SU-DHL-6 (cell line): ENCODE measurements around the gene SOX5.

Experiments used
- H2AFZ ChIP-seq: fragments of 200-600 bp; sonication (generic); 2 replicates; pipeline ENCODE4 v1.6.1; 2014; ENCODE audit warnings: low read depth, mild to moderate bottlenecking, moderate library complexity, mixed read lengths, antibody characterized with exemption, low read length; ENCODE audit not compliant: severe bottlenecking
- H3F3A ChIP-seq: fragments of 200-600 bp; shearing (Covaris generic); 2 replicates; pipeline ENCODE4 v1.6.0; 2016; ENCODE audit warnings: antibody characterized with exemption, mild to moderate bottlenecking; ENCODE audit not compliant: insufficient read depth
- H3K27ac ChIP-seq: fragments of 200-600 bp; sonication (generic); 2 replicates; pipeline ENCODE4 v1.5.1; 2016; ENCODE audit warnings: low read depth, mild to moderate bottlenecking, low read length, moderate library complexity, mixed read lengths
- H3K27me3 ChIP-seq: fragments of 200-600 bp; sonication (generic), shearing (Covaris generic); 2 replicates; pipeline ENCODE4 v1.6.0; 2014; ENCODE audit warnings: mild to moderate bottlenecking, low read length
- H3K36me3 ChIP-seq: fragments of 200-600 bp; sonication (generic); 2 replicates; pipeline ENCODE4 v1.6.1; 2014; ENCODE audit warnings: mild to moderate bottlenecking, low read length, mixed read lengths
- H3K4me2 ChIP-seq: fragments of 300-600, 200-600 bp; shearing (Covaris generic), sonication (generic); 2 replicates; pipeline ENCODE4 v1.6.0; 2014; ENCODE audit warnings: low read length, low read depth, mild to moderate bottlenecking; ENCODE audit not compliant: poor library complexity, severe bottlenecking
- H3K4me3 ChIP-seq: fragments of 200-600 bp; sonication (generic); 2 replicates; pipeline ENCODE4 v1.5.1; 2014; ENCODE audit warnings: antibody characterized with exemption, low read length, mild to moderate bottlenecking, mixed read lengths; ENCODE audit not compliant: insufficient read depth, poor library complexity, severe bottlenecking
- H3K79me2 ChIP-seq: fragments of 200-600 bp; sonication (generic); 2 replicates; pipeline ENCODE4 v1.6.1; 2014; ENCODE audit warnings: mild to moderate bottlenecking, low read length, moderate library complexity; ENCODE audit not compliant: insufficient read depth
- H3K9ac ChIP-seq: fragments of 200-600 bp; sonication (generic); 2 replicates; pipeline ENCODE4 v1.7.0; 2014; ENCODE audit warnings: mild to moderate bottlenecking, low read length
- H3K9me2 ChIP-seq: fragments of 200-600 bp; sonication (generic); replicated peaks from 2 replicates; pipeline ENCODE4 v1.6.1; 2014; ENCODE audit warnings: low read length; ENCODE audit not compliant: insufficient read depth
- H3K9me3 ChIP-seq: fragments of 200-600 bp; sonication (generic); 2 replicates; pipeline ENCODE4 v1.6.1; 2014; ENCODE audit warnings: low read length, mixed read lengths; ENCODE audit not compliant: insufficient read depth
- H4K20me1 ChIP-seq: fragments of 200-600 bp; sonication (generic); 2 replicates; pipeline ENCODE4 v1.6.1; 2014; ENCODE audit warnings: low read depth, mild to moderate bottlenecking, antibody characterized with exemption, low read length, moderate library complexity, mixed read lengths
- EZH2phosphoT487 ChIP-seq: fragments of 200-600 bp; sonication (generic), shearing (Covaris generic); conservative IDR thresholded peaks from 2 replicates; pipeline ENCODE4 v1.6.1; 2018; ENCODE audit warnings: mild to moderate bottlenecking, antibody characterized with exemption, low read length, moderate library complexity, mixed read lengths
- TF ChIP-seq, protein P1 (sequence below): fragments of 200-600 bp; sonication (generic); IDR thresholded peaks from one replicate; pipeline ENCODE4 v1.5.1; 2017; ENCODE audit warnings: antibody characterized with exemption, mild to moderate bottlenecking, low read length, moderate library complexity; ENCODE audit not compliant: insufficient read depth, poor library complexity, severe bottlenecking

The SOX5 gene

DNA sequence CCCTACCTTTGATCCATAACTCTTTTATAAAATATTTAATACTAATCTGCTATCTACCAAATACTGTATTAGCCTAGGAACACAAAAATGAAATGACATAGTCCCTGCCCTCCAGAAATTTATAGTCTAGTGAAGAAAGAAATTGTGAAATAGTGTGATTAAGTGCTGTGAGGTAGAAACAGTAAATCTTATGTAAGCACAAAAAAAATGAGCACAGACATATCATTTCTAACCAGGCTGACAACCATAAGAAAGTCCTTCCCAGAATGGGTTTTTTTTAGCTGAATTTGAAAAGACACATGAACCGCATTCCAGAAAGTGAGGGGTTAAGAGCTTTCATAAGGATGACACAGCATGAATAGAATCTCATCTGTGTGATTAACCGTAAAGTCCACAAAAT, 145.9 kb downstream of the SOX5 start:
- no peaks in the 10 kb centered on the region for H3K9me3 ChIP-seq
- no peak overlapping the region for H3K9ac ChIP-seq
- no peak overlapping the region for H3K4me2 ChIP-seq
- no peaks in the 10 kb centered on the region for H3K27me3 ChIP-seq
- no peak overlapping the region for H2AFZ ChIP-seq
- H3F3A ChIP-seq: no peaks in the 10 kb centered on the region
- no peak overlapping the region for H3K27ac ChIP-seq
- H3K36me3 ChIP-seq: no peaks in the 10 kb centered on the region
- H3K9me2 ChIP-seq: no peaks in the 10 kb centered on the region
- TF ChIP-seq, protein P1, sequence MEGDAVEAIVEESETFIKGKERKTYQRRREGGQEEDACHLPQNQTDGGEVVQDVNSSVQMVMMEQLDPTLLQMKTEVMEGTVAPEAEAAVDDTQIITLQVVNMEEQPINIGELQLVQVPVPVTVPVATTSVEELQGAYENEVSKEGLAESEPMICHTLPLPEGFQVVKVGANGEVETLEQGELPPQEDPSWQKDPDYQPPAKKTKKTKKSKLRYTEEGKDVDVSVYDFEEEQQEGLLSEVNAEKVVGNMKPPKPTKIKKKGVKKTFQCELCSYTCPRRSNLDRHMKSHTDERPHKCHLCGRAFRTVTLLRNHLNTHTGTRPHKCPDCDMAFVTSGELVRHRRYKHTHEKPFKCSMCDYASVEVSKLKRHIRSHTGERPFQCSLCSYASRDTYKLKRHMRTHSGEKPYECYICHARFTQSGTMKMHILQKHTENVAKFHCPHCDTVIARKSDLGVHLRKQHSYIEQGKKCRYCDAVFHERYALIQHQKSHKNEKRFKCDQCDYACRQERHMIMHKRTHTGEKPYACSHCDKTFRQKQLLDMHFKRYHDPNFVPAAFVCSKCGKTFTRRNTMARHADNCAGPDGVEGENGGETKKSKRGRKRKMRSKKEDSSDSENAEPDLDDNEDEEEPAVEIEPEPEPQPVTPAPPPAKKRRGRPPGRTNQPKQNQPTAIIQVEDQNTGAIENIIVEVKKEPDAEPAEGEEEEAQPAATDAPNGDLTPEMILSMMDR: no peak
- TF ChIP-seq EZH2phosphoT487: no peak
- no peaks in the 10 kb centered on the region for H3K79me2 ChIP-seq
- no peak overlapping the region for H3K4me3 ChIP-seq
- H4K20me1 ChIP-seq: no peaks in the 10 kb centered on the region

DNA sequence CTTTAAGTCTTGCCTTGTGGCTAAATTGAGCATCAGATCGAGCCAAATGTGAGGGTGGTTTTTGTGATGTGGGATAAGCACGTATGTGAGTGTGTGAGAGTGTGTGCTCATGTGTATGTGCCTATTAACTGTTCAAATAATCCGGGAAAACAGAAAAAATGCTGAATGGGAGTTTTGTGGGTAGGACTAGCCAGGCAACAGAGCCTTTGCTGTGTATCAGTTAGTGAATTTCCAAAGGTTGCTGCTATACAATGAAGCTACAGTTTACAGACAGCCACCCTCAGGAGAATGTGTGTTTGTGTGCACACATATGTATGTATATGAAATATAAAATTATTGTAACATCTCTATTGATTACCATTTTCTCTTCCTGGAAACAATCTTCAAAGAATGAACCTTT, 154.0 kb downstream of the SOX5 start:
- Histone ChIP-seq H3K79me2 (no peaks in the 10 kb centered on the region), H3K9me2 (no peaks in the 10 kb centered on the region), H3K27me3 (no peaks in the 10 kb centered on the region), H3K36me3 (no peaks in the 10 kb centered on the region), H3K4me3 (no peak overlapping the region), H4K20me1 (no peaks in the 10 kb centered on the region), H3K9me3 (no peaks in the 10 kb centered on the region), H3F3A (no peaks in the 10 kb centered on the region), H3K4me2 (no peak overlapping the region), H3K27ac (no peak overlapping the region), H3K9ac (no peak overlapping the region), H2AFZ (no peak overlapping the region)
- TF ChIP-seq EZH2phosphoT487: no peak
- TF ChIP-seq, protein P1: no peak

DNA sequence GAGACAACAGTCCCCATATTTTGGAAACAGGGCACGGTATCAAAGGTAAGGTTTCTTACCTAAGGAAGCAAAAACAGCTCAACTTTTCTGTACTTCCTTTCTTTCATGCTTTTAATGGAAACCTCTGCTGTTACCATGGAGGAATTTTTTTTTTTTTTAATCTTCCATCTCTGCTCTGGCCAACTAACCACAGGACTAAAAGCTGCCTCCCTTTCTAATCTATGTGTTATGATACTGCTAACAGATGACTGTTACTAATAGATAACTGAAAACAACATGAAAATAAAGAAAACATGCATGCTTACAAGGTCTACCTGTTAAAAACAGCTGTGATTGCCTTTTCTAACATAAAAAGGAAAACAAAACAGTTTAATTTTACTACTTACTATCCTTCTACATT, 168.4 kb downstream of the SOX5 start:
- Histone ChIP-seq H4K20me1 (no peaks in the 10 kb centered on the region), H3K4me2 (no peak overlapping the region), H3K9me3 (no peaks in the 10 kb centered on the region), H3K9ac (no peak overlapping the region), H3K27ac (no peak overlapping the region), H3F3A (no peaks in the 10 kb centered on the region), H3K4me3 (no peak overlapping the region), H3K79me2 (no peaks in the 10 kb centered on the region), H3K9me2 (no peaks in the 10 kb centered on the region), H3K36me3 (no peaks in the 10 kb centered on the region), H3K27me3 (no peaks in the 10 kb centered on the region), H2AFZ (no peak overlapping the region)
- TF ChIP-seq, protein P1: no peak
- no peak for TF ChIP-seq EZH2phosphoT487

DNA sequence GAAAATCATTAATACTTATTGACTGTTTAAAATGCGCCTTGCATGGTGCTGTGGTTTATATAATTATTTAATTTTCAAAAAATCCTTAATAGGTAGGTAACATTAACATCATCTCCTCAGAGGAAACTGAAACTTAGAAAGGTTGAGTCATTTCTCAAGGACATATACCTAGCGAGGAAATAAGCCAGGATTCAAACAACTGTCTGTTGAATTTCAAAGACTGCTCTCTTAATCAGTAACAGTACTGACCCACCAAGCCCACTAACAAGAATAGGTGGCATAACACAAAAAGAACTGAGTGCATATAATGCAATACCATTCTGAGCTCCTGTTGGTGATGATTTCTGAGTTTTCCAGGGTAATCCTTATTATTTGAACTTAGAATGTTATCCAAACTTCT, 174.3 kb downstream of the SOX5 start:
- Histone ChIP-seq H3K9me3 (no peaks in the 10 kb centered on the region), H3K4me3 (no peak overlapping the region), H3K9ac (no peak overlapping the region), H3K27me3 (no peaks in the 10 kb centered on the region), H3K36me3 (no peaks in the 10 kb centered on the region), H3K4me2 (no peak overlapping the region), H3K27ac (no peak overlapping the region), H2AFZ (no peak overlapping the region), H3F3A (no peaks in the 10 kb centered on the region), H3K79me2 (no peaks in the 10 kb centered on the region), H3K9me2 (no peaks in the 10 kb centered on the region), H4K20me1 (no peaks in the 10 kb centered on the region)
- no peak for TF ChIP-seq EZH2phosphoT487
- TF ChIP-seq, protein P1: no peak
